ENCODE data around the gene TAB2. TPM values are rescaled to one million over a fixed set of nuclear protein-coding genes. Genes with fewer than 3 reads are reported as not detected.

TAB2 gene
- polyA plus RNA-seq, 3 donors = 3.1 to 32.0 (median 6.0) TPM

- TF ChIP-seq, protein P1, sequence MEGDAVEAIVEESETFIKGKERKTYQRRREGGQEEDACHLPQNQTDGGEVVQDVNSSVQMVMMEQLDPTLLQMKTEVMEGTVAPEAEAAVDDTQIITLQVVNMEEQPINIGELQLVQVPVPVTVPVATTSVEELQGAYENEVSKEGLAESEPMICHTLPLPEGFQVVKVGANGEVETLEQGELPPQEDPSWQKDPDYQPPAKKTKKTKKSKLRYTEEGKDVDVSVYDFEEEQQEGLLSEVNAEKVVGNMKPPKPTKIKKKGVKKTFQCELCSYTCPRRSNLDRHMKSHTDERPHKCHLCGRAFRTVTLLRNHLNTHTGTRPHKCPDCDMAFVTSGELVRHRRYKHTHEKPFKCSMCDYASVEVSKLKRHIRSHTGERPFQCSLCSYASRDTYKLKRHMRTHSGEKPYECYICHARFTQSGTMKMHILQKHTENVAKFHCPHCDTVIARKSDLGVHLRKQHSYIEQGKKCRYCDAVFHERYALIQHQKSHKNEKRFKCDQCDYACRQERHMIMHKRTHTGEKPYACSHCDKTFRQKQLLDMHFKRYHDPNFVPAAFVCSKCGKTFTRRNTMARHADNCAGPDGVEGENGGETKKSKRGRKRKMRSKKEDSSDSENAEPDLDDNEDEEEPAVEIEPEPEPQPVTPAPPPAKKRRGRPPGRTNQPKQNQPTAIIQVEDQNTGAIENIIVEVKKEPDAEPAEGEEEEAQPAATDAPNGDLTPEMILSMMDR (IDR thresholded peaks at IDR 0.05) = no peak
- Histone ChIP-seq H4K20me1 (ENCODE audit: insufficient read depth, low read length) (no peaks in the 10 kb centered on the region), H3K4me1 (ENCODE audit: control insufficient read depth in 1 of 2, insufficient read depth in 2 of 2, low read length in 2 of 2) (peaks cover 10 to 12% of the 10 kb centered on the region in 2 donors), H3K9ac (ENCODE audit: insufficient read depth, low read length, poor library complexity, severe bottlenecking) (no peak overlapping the region), H3K36me3 (replicated peaks in 1 of 2; ENCODE audit: control insufficient read depth in 1 of 2, insufficient read depth in 2 of 2, low read length in 2 of 2) (peaks cover 27 to 55% of the 10 kb centered on the region in 2 donors), H3K27ac (ENCODE audit: low read depth in 1 of 2, low read length in 2 of 2) (no peak overlapping the region), H3K9me3 (replicated peaks in 1 of 2; ENCODE audit: control insufficient read depth in 1 of 2, insufficient read depth in 1 of 2, low read length in 2 of 2) (no peaks in the 10 kb centered on the region), H3K79me2 (ENCODE audit: insufficient read depth, low read length) (no peaks in the 10 kb centered on the region), H3K27me3 (ENCODE audit: control insufficient read depth in 2 of 2, insufficient read depth in 2 of 2, low read length in 2 of 2) (no peaks in the 10 kb centered on the region), H3K4me3 (replicated peaks in 1 of 3; ENCODE audit: low read depth in 2 of 3, low read length in 3 of 3) (no peak overlapping the region), H2AFZ (ENCODE audit: insufficient read depth, low read depth, low read length, poor library complexity, severe bottlenecking) (no peak overlapping the region), H3K4me2 (replicated peaks; ENCODE audit: extremely low read depth, low read length, poor library complexity, severe bottlenecking) (no peak overlapping the region)
- H3K9me3 Mint-ChIP-seq = peaks cover 0 to 2% (median 0%) of the 10 kb centered on the region in 7 donors
- H3K4me1 Mint-ChIP-seq = peaks cover 10% of the 10 kb centered on the region
- peaks cover 58 to 73% of the 10 kb centered on the region in 2 donors for H3K36me3 Mint-ChIP-seq
- H3K27me3 Mint-ChIP-seq (ENCODE audit: low read depth in 3 of 3) = peaks cover 1 to 6% (median 3%) of the 10 kb centered on the region in 3 donors
- WGBS (ENCODE audit: insufficient coverage) = 93% methylated on average over 3 of the region's 7 CpGs
- H3K4me3 Mint-ChIP-seq = no peak overlapping the region
- no peak for DNase-seq
- intact Hi-C loops (cut with micrococcal nuclease) = no loop called here
- no peak overlapping the region for H3K27ac Mint-ChIP-seq
Measured at GRCh38 chr6:149457316-149457884, 139.9 kb downstream of the TAB2 start.

DNA sequence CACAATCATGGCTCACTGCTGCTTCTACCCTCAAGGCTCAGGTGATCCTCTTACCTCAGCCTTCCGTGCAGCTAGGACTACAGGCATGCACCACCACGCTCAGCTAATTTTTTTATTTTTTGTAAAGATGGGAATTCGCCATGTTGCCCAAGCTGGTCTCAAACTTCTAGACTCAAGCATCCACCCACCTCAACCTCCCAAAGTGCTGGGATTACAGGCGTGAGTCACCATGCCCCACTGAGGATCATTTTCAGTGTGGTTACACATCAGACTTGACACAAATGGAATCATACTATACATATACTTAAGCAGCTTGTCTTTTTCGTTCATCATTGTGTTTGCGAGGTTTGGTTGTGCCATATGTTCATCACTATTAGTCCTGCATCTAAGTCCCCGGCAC lies 140.7 kb downstream of the TAB2 start:
- Histone ChIP-seq H3K27ac (ENCODE audit: low read depth in 1 of 2, low read length in 2 of 2) (no peak overlapping the region), H2AFZ (ENCODE audit: insufficient read depth, low read depth, low read length, poor library complexity, severe bottlenecking) (no peak overlapping the region), H3K4me3 (replicated peaks in 1 of 3; ENCODE audit: low read depth in 2 of 3, low read length in 3 of 3) (no peak overlapping the region), H3K36me3 (replicated peaks in 1 of 2; ENCODE audit: control insufficient read depth in 1 of 2, insufficient read depth in 2 of 2, low read length in 2 of 2) (peaks cover 27 to 52% of the 10 kb centered on the region in 2 donors), H3K4me1 (ENCODE audit: control insufficient read depth in 1 of 2, insufficient read depth in 2 of 2, low read length in 2 of 2) (peaks cover 10 to 12% of the 10 kb centered on the region in 2 donors), H3K79me2 (ENCODE audit: insufficient read depth, low read length) (no peaks in the 10 kb centered on the region), H4K20me1 (ENCODE audit: insufficient read depth, low read length) (no peaks in the 10 kb centered on the region), H3K4me2 (replicated peaks; ENCODE audit: extremely low read depth, low read length, poor library complexity, severe bottlenecking) (no peak overlapping the region), H3K9ac (ENCODE audit: insufficient read depth, low read length, poor library complexity, severe bottlenecking) (no peak overlapping the region), H3K27me3 (ENCODE audit: control insufficient read depth in 2 of 2, insufficient read depth in 2 of 2, low read length in 2 of 2) (no peaks in the 10 kb centered on the region), H3K9me3 (replicated peaks in 1 of 2; ENCODE audit: control insufficient read depth in 1 of 2, insufficient read depth in 1 of 2, low read length in 2 of 2) (no peaks in the 10 kb centered on the region)
- no peak overlapping the region for H3K4me3 Mint-ChIP-seq
- no peak overlapping the region for H3K27ac Mint-ChIP-seq
- H3K36me3 Mint-ChIP-seq = peaks cover 56 to 70% of the 10 kb centered on the region in 2 donors
- peaks cover 0 to 2% (median 0%) of the 10 kb centered on the region in 7 donors for H3K9me3 Mint-ChIP-seq
- intact Hi-C loops (cut with micrococcal nuclease) = no loop called here
- H3K27me3 Mint-ChIP-seq (ENCODE audit: low read depth in 3 of 3) = peaks cover 0 to 6% (median 1%) of the 10 kb centered on the region in 3 donors
- WGBS (ENCODE audit: insufficient coverage) = 100% methylated on average over 1 of the region's 7 CpGs
- no peak for DNase-seq
- TF ChIP-seq, protein P1 (IDR thresholded peaks at IDR 0.05) = no peak
- peaks cover 12% of the 10 kb centered on the region for H3K4me1 Mint-ChIP-seq
